NCI-H1436 treated with DMSO at 0.1 percent for 48 hours (cell line): ENCODE data around the gene C19orf25.
A peak's percentile ranks its signal among the peaks of the same experiment; 100 is the strongest.
"Not testable (repeated sequence)": the region's sequence is repeated elsewhere in the genome, so short reads cannot be mapped to it uniquely, and the experiment has no call there.

ENCODE experiments used
- DNase-seq: peaks from one replicate; lab custom pipeline; 2025; lab: John Stamatoyannopoulos, UW

C19orf25 gene

GRCh38 chr19:1478934-1479707, at the start of gene C19orf25:
C19orf25 (minus strand) TSS chr19:1479215; CDS start chr19:1478903, 312 bp downstream.
- DNase-seq, result peak; percentile 80

DNA sequence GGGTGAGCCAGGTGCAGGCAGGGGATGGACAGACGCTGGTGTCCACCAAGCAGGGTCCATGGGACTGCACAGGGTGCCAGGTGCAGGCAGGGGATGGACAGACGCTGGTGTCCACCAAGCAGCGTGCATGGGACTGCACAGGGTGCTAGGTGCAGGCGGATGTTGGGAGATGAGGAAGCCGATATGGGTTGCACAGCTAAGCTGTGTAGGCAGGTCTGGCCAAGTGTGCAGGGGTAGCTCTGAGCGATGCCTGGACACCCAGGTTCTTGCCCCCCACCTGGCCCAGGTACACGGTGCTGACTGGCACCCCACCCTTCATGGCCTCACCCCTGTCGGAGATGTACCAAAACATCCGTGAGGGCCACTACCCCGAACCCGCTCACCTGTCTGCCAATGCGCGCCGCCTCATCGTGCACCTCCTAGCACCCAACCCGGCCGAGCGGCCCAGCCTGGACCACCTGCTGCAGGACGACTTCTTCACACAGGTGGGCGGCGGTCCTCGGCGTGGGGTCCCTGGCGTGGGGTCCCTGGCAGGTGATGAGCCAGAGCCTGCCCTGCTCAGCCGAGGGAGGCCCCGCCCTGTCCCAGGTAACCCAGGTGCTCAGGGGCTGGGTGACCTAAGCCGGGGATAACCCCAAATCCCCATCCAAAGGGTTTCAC, 48.8 kb upstream of the C19orf25 start:
- DNase-seq, result no peak

- DNase-seq, result no peak
Measured at GRCh38 chr19:1526979-1527649, 48.1 kb upstream of the C19orf25 start.

- DNase-seq, result no peak
Measured at GRCh38 chr19:1526066-1526778, 47.2 kb upstream of the C19orf25 start.

GRCh38 chr19:1525343-1525742, 46.3 kb upstream of the C19orf25 start:
- no peak for DNase-seq

DNA sequence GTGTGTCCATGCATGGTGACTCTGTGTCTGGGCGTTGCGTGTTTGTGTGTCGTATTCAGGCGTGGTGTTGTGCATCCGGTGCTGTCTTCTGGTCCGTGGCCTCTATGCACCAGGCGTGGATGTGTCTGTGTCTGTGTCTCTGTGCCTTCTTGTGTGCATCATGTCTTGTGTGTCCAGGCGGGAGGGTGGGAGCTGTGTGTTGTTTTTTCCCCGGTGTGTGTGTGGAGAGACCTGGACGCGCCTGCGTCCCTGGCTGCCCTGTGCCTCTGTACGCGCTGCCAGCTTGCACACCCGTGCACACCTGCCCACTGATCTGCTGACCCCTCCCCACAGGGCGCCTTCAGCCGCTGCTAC, 45.9 kb upstream of the C19orf25 start:
- no peak for DNase-seq

- no peak for DNase-seq
Measured at GRCh38 chr19:1524287-1524971, 45.4 kb upstream of the C19orf25 start.

DNA sequence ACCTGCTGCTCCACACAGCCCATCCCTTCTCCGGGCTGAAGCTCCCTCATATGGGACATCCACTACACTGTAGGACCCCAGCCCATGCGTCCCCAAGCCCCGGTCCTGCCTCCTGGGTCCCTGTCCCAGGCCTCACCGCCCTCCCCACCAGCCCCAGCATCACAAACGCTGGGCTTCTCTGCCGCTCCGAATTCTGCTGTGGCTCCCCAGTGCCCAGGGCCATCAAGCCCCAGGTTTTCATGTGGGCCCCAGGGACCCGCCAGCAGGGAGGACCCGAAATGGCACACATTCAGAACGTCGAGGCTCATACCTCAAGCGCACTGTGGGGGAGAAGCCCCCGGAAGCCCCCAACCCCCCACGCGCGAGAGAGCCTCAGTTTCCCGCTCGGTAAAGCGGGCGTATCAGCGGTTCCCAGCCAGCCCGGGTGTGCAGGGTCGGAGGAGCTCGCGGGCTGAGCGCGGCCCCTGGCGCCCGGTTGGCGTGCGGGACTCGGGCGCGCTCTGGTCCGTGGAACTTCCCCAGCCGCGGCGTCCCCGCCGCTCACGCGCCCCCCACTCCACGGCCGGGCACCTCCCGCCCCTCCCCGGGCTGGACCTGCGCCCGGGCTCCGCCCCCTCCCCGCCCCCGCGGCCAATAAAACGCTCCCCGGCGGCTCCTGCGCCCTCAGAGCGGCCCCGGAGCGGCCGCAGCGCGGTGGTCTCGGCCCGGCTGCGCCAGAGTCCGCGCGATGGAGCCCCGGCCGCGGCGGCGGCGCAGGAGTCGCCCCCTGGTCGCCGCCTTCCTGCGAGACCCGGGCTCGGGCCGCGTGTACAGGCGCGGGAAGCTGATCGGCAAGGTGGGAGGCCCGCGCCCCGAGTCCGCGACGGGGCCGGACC, 44.6 kb upstream of the C19orf25 start, which contains the start of gene PLK5:
TSS of gene PLK5 (plus strand) at position 666 of the 875 bp plus-strand sequence. CDS start 2,920 bp downstream, outside the sequence.
- DNase-seq, result no peak

GRCh38 chr19:1522838-1523237, 43.8 kb upstream of the C19orf25 start:
- no peak for DNase-seq

DNA sequence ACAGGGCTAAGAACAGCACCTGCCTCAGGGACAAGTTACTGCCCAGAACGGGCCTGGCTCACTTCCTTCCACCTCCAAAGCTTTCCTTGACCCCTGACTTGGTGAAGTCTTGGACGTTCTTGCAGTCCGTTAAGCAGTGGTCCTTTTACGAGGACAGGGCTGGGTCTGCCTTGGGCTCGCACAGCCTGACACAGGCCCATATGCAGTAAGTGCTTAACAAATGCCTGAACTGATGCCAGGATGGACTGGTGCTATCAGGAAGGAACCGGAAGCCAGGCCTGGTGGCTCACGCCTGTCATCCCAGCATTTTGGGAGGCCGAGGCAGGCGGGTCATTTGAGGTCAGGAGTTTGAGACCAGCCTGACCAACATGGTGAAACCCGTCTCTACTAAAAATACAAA, 43.0 kb upstream of the C19orf25 start:
- DNase-seq, result no peak

DNA sequence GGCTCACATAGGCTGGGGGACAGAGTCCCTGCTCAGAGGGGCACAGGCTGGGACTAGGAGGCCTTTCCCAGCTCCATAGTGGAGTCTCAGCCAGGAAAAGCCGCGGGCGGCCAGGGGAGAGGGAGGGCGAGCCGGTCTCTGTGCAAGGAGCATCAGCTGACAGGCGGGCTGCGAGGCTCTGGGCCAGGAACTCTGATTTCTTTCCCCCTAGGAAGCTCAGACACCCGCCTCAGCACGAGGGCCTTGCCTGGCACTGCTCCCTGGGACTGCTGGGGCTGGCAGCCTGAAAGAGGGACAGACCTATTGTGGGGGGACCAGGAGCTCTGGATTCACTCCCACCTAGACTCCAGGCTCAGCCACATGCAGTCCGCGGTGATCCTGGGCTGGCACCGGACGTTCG, 42.6 kb upstream of the C19orf25 start:
- DNase-seq, result no peak

GRCh38 chr19:1520203-1520780, 41.3 kb upstream of the C19orf25 start:
- DNase-seq, result no peak

GRCh38 chr19:1519802-1520201, 40.8 kb upstream of the C19orf25 start:
- not testable (repeated sequence) for DNase-seq

- no peak for DNase-seq
Measured at GRCh38 chr19:1518471-1518870, 39.5 kb upstream of the C19orf25 start.

GRCh38 chr19:1516395-1516753, 37.4 kb upstream of the C19orf25 start:
- no peak for DNase-seq

GRCh38 chr19:1514986-1515721, 36.1 kb upstream of the C19orf25 start:
- DNase-seq, result no peak

GRCh38 chr19:1514295-1514661, 35.3 kb upstream of the C19orf25 start:
- no peak for DNase-seq

- DNase-seq, result no peak
Measured at GRCh38 chr19:1513499-1514294, 34.7 kb upstream of the C19orf25 start.
